ENCODE measurements around the gene UNC13A.
A peak's percentile ranks its signal among the peaks of the same experiment; 100 is the strongest.

UNC13A gene

DNA sequence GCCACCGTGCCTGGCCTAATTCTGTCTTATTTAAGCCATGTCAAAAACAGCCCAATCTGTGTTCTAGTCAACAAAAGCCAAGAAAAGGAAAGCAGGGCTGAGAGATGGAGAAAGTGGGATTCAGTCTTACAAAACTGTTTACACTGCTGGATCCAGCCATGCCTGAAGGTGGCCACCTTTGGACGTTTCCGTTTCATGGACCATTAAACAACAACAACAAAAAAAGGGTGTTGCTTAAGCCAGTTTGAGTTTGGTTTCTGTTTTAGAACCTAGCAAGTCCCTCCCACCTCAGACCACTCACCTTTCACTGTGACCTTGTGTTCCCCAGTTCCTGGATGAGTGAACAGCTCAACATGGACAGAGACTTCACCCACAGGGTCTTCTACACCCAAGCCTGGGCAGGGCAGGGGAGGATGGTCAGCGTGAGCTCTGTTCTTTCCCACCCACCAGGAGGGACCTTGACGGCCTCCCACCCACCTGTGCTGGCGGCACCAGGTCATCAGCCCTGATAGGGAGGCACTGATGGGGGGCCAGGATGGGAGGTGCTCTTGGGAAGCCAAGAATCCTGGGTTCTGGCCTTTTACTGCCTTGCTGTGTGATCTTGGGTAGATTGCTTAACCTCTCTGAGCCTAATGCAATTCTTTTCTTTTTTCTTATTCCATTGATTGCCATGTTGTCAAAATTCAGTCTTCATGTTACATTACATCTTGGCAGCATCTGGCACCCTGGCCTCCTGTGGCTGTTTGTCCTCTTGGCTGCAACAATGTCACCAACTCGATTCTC lies 76.5 kb downstream of the UNC13A start:
- no peaks in the 10 kb centered on the region for H3K79me2 ChIP-seq (ENCODE audit: insufficient read depth, low read length)
- H3F3A ChIP-seq (ENCODE audit: insufficient read depth), result 0 out of 2 replicates have a peak, but pooled peaks cover 5% of the 10 kb centered on the region
- no peaks in the 10 kb centered on the region for H3K9me2 ChIP-seq (replicated peaks; ENCODE audit: insufficient read depth, low read length)
- H3K27ac ChIP-seq (ENCODE audit: low read depth, low read length), result no peak overlapping the region
- no peak overlapping the region for H3K9ac ChIP-seq (ENCODE audit: low read length)
- H3K9me3 ChIP-seq (ENCODE audit: insufficient read depth, low read length), result no peaks in the 10 kb centered on the region
- H3K27me3 ChIP-seq (ENCODE audit: low read length), result no peaks in the 10 kb centered on the region
- no peaks in the 10 kb centered on the region for H3K36me3 ChIP-seq (ENCODE audit: low read length)
- H2AFZ ChIP-seq (ENCODE audit: low read depth, low read length, severe bottlenecking), result no peak overlapping the region
- TF ChIP-seq CTCF (IDR thresholded peaks at IDR 0.05; ENCODE audit: insufficient read depth, low read length, poor library complexity, severe bottlenecking) (no peak), EZH2phosphoT487 (conservative IDR thresholded peaks at IDR 0.05; ENCODE audit: low read length) (no peak)
- no peak overlapping the region for H3K4me2 ChIP-seq (ENCODE audit: low read depth, low read length, poor library complexity, severe bottlenecking)
- H3K4me3 ChIP-seq (ENCODE audit: insufficient read depth, low read length, poor library complexity, severe bottlenecking), result no peak overlapping the region
- no peaks in the 10 kb centered on the region for H4K20me1 ChIP-seq (ENCODE audit: low read depth, low read length)

- H3K9ac ChIP-seq (ENCODE audit: low read length), result no peak overlapping the region
- no peak overlapping the region for H3K4me2 ChIP-seq (ENCODE audit: low read depth, low read length, poor library complexity, severe bottlenecking)
- no peaks in the 10 kb centered on the region for H3K79me2 ChIP-seq (ENCODE audit: insufficient read depth, low read length)
- H3F3A ChIP-seq (ENCODE audit: insufficient read depth), result 0 out of 2 replicates have a peak, but pooled peaks cover 5% of the 10 kb centered on the region
- no peak overlapping the region for H3K4me3 ChIP-seq (ENCODE audit: insufficient read depth, low read length, poor library complexity, severe bottlenecking)
- no peaks in the 10 kb centered on the region for H3K9me3 ChIP-seq (ENCODE audit: insufficient read depth, low read length)
- TF ChIP-seq EZH2phosphoT487 (conservative IDR thresholded peaks at IDR 0.05; ENCODE audit: low read length) (no peak), CTCF (IDR thresholded peaks at IDR 0.05; ENCODE audit: insufficient read depth, low read length, poor library complexity, severe bottlenecking) (no peak)
- no peaks in the 10 kb centered on the region for H3K9me2 ChIP-seq (replicated peaks; ENCODE audit: insufficient read depth, low read length)
- no peak overlapping the region for H3K27ac ChIP-seq (ENCODE audit: low read depth, low read length)
- no peaks in the 10 kb centered on the region for H3K27me3 ChIP-seq (ENCODE audit: low read length)
- H2AFZ ChIP-seq (ENCODE audit: low read depth, low read length, severe bottlenecking), result peak overlapping the region; percentile 43
- no peaks in the 10 kb centered on the region for H3K36me3 ChIP-seq (ENCODE audit: low read length)
- no peaks in the 10 kb centered on the region for H4K20me1 ChIP-seq (ENCODE audit: low read depth, low read length)
These were observed 77.8 kb downstream of the UNC13A start for GRCh38 chr19:17610384-17610783.

DNA sequence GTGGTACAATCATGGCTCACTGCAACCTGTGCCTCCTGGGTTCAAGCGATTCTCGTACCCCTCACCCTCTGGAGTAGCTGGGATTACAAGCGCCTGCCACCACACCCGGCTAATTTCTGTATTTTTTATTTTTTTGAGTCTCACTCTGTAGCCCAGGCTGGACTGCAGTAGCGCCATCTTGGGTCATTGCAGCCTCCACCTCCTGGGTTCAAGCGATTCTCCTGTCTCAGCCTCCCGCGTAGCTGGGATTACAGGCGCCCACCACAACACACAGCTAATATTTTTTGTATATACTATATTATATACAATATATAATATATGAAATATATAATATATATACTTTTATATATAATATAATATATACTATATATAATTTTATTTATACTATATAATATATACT lies 80.2 kb downstream of the UNC13A start:
- H4K20me1 ChIP-seq (ENCODE audit: low read depth, low read length), result no peaks in the 10 kb centered on the region
- no peaks in the 10 kb centered on the region for H3K9me2 ChIP-seq (replicated peaks; ENCODE audit: insufficient read depth, low read length)
- no peaks in the 10 kb centered on the region for H3K9me3 ChIP-seq (ENCODE audit: insufficient read depth, low read length)
- H3K36me3 ChIP-seq (ENCODE audit: low read length), result no peaks in the 10 kb centered on the region
- TF ChIP-seq EZH2phosphoT487 (conservative IDR thresholded peaks at IDR 0.05; ENCODE audit: low read length) (no peak), CTCF (IDR thresholded peaks at IDR 0.05; ENCODE audit: insufficient read depth, low read length, poor library complexity, severe bottlenecking) (no peak)
- no peak overlapping the region for H2AFZ ChIP-seq (ENCODE audit: low read depth, low read length, severe bottlenecking)
- H3F3A ChIP-seq (ENCODE audit: insufficient read depth), result 0 out of 2 replicates have a peak, but pooled peaks cover 9% of the 10 kb centered on the region
- H3K27me3 ChIP-seq (ENCODE audit: low read length), result no peaks in the 10 kb centered on the region
- H3K79me2 ChIP-seq (ENCODE audit: insufficient read depth, low read length), result no peaks in the 10 kb centered on the region
- no peak overlapping the region for H3K9ac ChIP-seq (ENCODE audit: low read length)
- H3K27ac ChIP-seq (ENCODE audit: low read depth, low read length), result no peak overlapping the region
- no peak overlapping the region for H3K4me2 ChIP-seq (ENCODE audit: low read depth, low read length, poor library complexity, severe bottlenecking)
- no peak overlapping the region for H3K4me3 ChIP-seq (ENCODE audit: insufficient read depth, low read length, poor library complexity, severe bottlenecking)
